Activated CD4-positive, alpha-beta T cell treated with anti-CD3 and anti-CD28 coated beads for 4 hours (primary cell): ENCODE results near the gene DNAJC5.
"Not testable (repeated sequence)": the region's sequence is repeated elsewhere in the genome, so short reads cannot be mapped to it uniquely, and the experiment has no call there.

Experiments
- DNase-seq, 2 donors: peaks; one replicate each; pipeline ENCODE4 v3.0.0-alpha.2; 2020

Gene DNAJC5

GRCh38 chr20:63861981-63862901 lies 32.7 kb upstream of the DNAJC5 start:
- DNase-seq: no peak

GRCh38 chr20:63863021-63863797 lies 31.7 kb upstream of the DNAJC5 start:
- no peak for DNase-seq

GRCh38 chr20:63863798-63864544 lies 31.0 kb upstream of the DNAJC5 start:
- peak; percentile 68 to 78 for DNase-seq

GRCh38 chr20:63864545-63864977 lies 30.4 kb upstream of the DNAJC5 start:
- DNase-seq: no peak

- peak; percentile 97 for DNase-seq
Measured at GRCh38 chr20:63864978-63865640, 29.8 kb upstream of the DNAJC5 start, which contains the start of gene TPD52L2. Gene TPD52L2, plus strand, starts transcription at chr20:63865270. Its CDS starts 96 bp downstream, at chr20:63865366.

GRCh38 chr20:63867042-63867441 lies 27.9 kb upstream of the DNAJC5 start:
- DNase-seq: not testable (repeated sequence)

- DNase-seq: no peak
Measured at GRCh38 chr20:63868264-63868663, 26.7 kb upstream of the DNAJC5 start.

- peak; percentile 36 for DNase-seq
Measured at GRCh38 chr20:63873477-63873971, 21.4 kb upstream of the DNAJC5 start.

- DNase-seq: not testable (repeated sequence)
Measured at GRCh38 chr20:63874241-63874640, 20.7 kb upstream of the DNAJC5 start.

- no peak for DNase-seq
Measured at GRCh38 chr20:63876489-63877036, 18.4 kb upstream of the DNAJC5 start.

GRCh38 chr20:63877755-63878470 lies 17.0 kb upstream of the DNAJC5 start:
- no peak for DNase-seq

- DNase-seq: no peak
Measured at GRCh38 chr20:63878899-63879663, 15.8 kb upstream of the DNAJC5 start.

GRCh38 chr20:63880901-63881300 lies 14.0 kb upstream of the DNAJC5 start:
- not testable (repeated sequence) for DNase-seq

GRCh38 chr20:63881451-63882226 lies 13.3 kb upstream of the DNAJC5 start:
- no peak for DNase-seq

- no peak for DNase-seq
Measured at GRCh38 chr20:63882257-63883200, 12.4 kb upstream of the DNAJC5 start.

- no peak for DNase-seq
Measured at GRCh38 chr20:63883201-63883593, 11.7 kb upstream of the DNAJC5 start.

GRCh38 chr20:63884506-63885263 lies 10.2 kb upstream of the DNAJC5 start:
- no peak for DNase-seq
